HCT116 (cell line): Measurements from ENCODE around the gene OLFML2A. TPM values are rescaled to one million over a fixed set of nuclear protein-coding genes. Genes with fewer than 3 reads are reported as not detected.

Source experiments
- ATAC-seq: fragments of 200-7000 bp; cut with Tn5 transposase; 2 replicates; pipeline ENCODE4 v1.9.1; 2020; ENCODE audit warnings: mild to moderate bottlenecking, moderate library complexity
- BruUV-seq: library from RNA; stranded (reverse); fragments of 400-500 nt; replicated peaks from 2 replicates; lab custom pipeline; 2021; lab: Mats Ljungman, UMichigan
- CTCF ChIA-PET: fragments of 300-600 bp; sonication (Branson Sonifier 250); formaldehyde crosslinking; loops from one replicate; lab custom pipeline; 2021; ENCODE audit warnings: antibody characterized with exemption; lab: Charles Lee
- POLR2A ChIA-PET: fragments of 300-600, 350-600 bp; sonication (Branson Sonifier 250); formaldehyde crosslinking; loops from one replicate; lab custom pipeline; 2021; ENCODE audit warnings: antibody characterized with exemption; lab: Charles Lee
- RAD21 ChIA-PET, 2 experiments: fragments of 300-600 bp; sonication (Branson Sonifier 250); formaldehyde crosslinking; loops; one replicate each; lab custom pipeline; 2023; ENCODE audit warnings: low total read pairs in 2 of 2; ENCODE audit not compliant: uncharacterized antibody in 2 of 2, unreplicated experiment in 2 of 2, low non-redundant PET in 1 of 2; lab: Charles Lee
- DNase-seq: peaks from one replicate; pipeline ENCODE4 v3.0.0-alpha.2; 2010; ENCODE audit warnings: low read depth, low spot score
- H2AFZ ChIP-seq: fragments of 200-600 bp; shearing (Covaris generic), sonication (generic); 2 replicates; pipeline ENCODE4 v1.6.1; 2017; ENCODE audit warnings: low read depth, mixed run types, mixed read lengths, antibody characterized with exemption, low read length; ENCODE audit not compliant: poor library complexity, severe bottlenecking
- H3K27ac ChIP-seq: 2 replicates; pipeline ENCODE4 v1.5.1; 2012; ENCODE audit warnings: low read depth, low read length
- H3K27me3 ChIP-seq: fragments of 200-600 bp; sonication (generic); 2 replicates; pipeline ENCODE4 v1.6.1; 2016; ENCODE audit warnings: mixed run types, low read length, mixed read lengths; ENCODE audit not compliant: insufficient read depth
- H3K36me3 ChIP-seq, 2 experiments: fragments of 200-500 bp in 1 of 2; fragments of 200-600 bp in 1 of 2; sonication (Bioruptor generic) in 1 of 2; sonication (generic) in 1 of 2; 2 replicates each; pipeline versions ENCODE4 v1.5.1 to v1.6.1; 2014 to 2016; ENCODE audit warnings: low read length in 2 of 2, inconsistent platforms in 1 of 2, mixed read lengths in 1 of 2, mixed run types in 1 of 2; ENCODE audit not compliant: insufficient read depth in 2 of 2, control insufficient read depth in 1 of 2
- H3K4me1 ChIP-seq, 2 experiments: fragments of 200-600 bp in 1 of 2; sonication (generic) in 1 of 2; 2 replicates each; pipeline versions ENCODE4 v1.5.1 to v1.6.1; 2012 to 2017; ENCODE audit warnings: low read length in 2 of 2, inconsistent platforms in 1 of 2, mild to moderate bottlenecking in 1 of 2, mixed read lengths in 1 of 2, mixed run types in 1 of 2, moderate library complexity in 1 of 2; ENCODE audit not compliant: insufficient read depth in 2 of 2, control insufficient read depth in 1 of 2
- H3K4me2 ChIP-seq: fragments of 200-600 bp; sonication (generic); 2 replicates; pipeline ENCODE4 v1.6.1; 2017; ENCODE audit warnings: mixed run types, low read length, mixed read lengths
- H3K4me3 ChIP-seq, 2 experiments: fragments of 200-600 bp in 1 of 2; sonication (generic) in 1 of 2; replicated peaks in 1 of 2; 2 replicates each; pipeline ENCODE4 v1.5.1; 2011 to 2016; ENCODE audit warnings: low read length in 2 of 2, control low read depth in 1 of 2, low read depth in 1 of 2, mild to moderate bottlenecking in 1 of 2, mixed read lengths in 1 of 2, mixed run types in 1 of 2
- H3K79me2 ChIP-seq: fragments of 200-600 bp; sonication (generic); 2 replicates; pipeline ENCODE4 v1.6.1; 2017; ENCODE audit warnings: mild to moderate bottlenecking, mixed run types, low read length, moderate library complexity, mixed read lengths; ENCODE audit not compliant: insufficient read depth
- H3K9ac ChIP-seq: fragments of 200-600 bp; sonication (generic); 2 replicates; pipeline ENCODE4 v1.6.1; 2016; ENCODE audit warnings: low read length, mixed read lengths
- H3K9me2 ChIP-seq: fragments of 200-600 bp; sonication (generic), shearing (Covaris generic); 2 replicates; pipeline ENCODE4 v1.6.1; 2017; ENCODE audit warnings: mixed run types, mild to moderate bottlenecking, moderate library complexity; ENCODE audit not compliant: insufficient read depth
- H3K9me3 ChIP-seq, 2 experiments: fragments of 200-500 bp in 1 of 2; fragments of 200-600 bp in 1 of 2; sonication (Bioruptor generic) in 1 of 2; sonication (generic) in 1 of 2; 2 replicates each; pipeline ENCODE4 v1.6.1; 2014 to 2017; ENCODE audit warnings: low read length in 2 of 2, mixed read lengths in 2 of 2, inconsistent platforms in 1 of 2, low read depth in 1 of 2, mild to moderate bottlenecking in 1 of 2, mixed run types in 1 of 2, moderate library complexity in 1 of 2; ENCODE audit not compliant: control insufficient read depth in 1 of 2, insufficient read depth in 1 of 2
- H4K20me1 ChIP-seq: fragments of 200-600 bp; sonication (generic), shearing (Covaris generic); 2 replicates; pipeline ENCODE4 v1.6.1; 2017; ENCODE audit warnings: mixed run types, mild to moderate bottlenecking, moderate library complexity; ENCODE audit not compliant: insufficient read depth
- CEBPB ChIP-seq: IDR thresholded peaks from 2 replicates; pipeline ENCODE4 v1.6.1; 2012; ENCODE audit warnings: low read depth
- EGR1 ChIP-seq: IDR thresholded peaks from 2 replicates; pipeline ENCODE4 v1.6.1; 2012; ENCODE audit warnings: low read depth
- EZH2phosphoT487 ChIP-seq: fragments of 200-600 bp; IDR thresholded peaks from 2 replicates; pipeline ENCODE4 v1.6.1; 2018; ENCODE audit warnings: antibody characterized with exemption, borderline replicate concordance
- JUND ChIP-seq: IDR thresholded peaks from 2 replicates; pipeline ENCODE4 v1.6.1; 2012
- POLR2A ChIP-seq: IDR thresholded peaks from 2 replicates; pipeline ENCODE4 v1.7.0; 2011; ENCODE audit warnings: borderline replicate concordance; ENCODE audit not compliant: insufficient read depth, insufficient read length; ENCODE audit errors: extremely low read depth
- POLR2AphosphoS5 ChIP-seq: IDR thresholded peaks from 2 replicates; pipeline ENCODE4 v1.6.1; 2011; ENCODE audit warnings: mild to moderate bottlenecking, low read depth, low read length, moderate library complexity
- RAD21 ChIP-seq: IDR thresholded peaks from 2 replicates; pipeline ENCODE4 v1.6.1; 2012; ENCODE audit warnings: low read depth, mild to moderate bottlenecking
- SRF ChIP-seq: IDR thresholded peaks from 2 replicates; pipeline ENCODE4 v1.6.1; 2012; ENCODE audit warnings: low read depth
- TCF7L2 ChIP-seq: IDR thresholded peaks from 2 replicates; pipeline ENCODE4 v1.7.0; 2011; ENCODE audit warnings: borderline replicate concordance, inconsistent platforms; ENCODE audit not compliant: insufficient read depth, insufficient read length; ENCODE audit errors: extremely low read depth
- YY1 ChIP-seq: IDR thresholded peaks from 2 replicates; pipeline ENCODE4 v1.6.1; 2011; ENCODE audit warnings: low read length, low read depth, moderate library complexity, mild to moderate bottlenecking; ENCODE audit not compliant: insufficient replicate concordance; ENCODE audit errors: extremely low read depth
- ZBTB33 ChIP-seq: IDR thresholded peaks from 2 replicates; pipeline ENCODE4 v1.6.1; 2011; ENCODE audit warnings: mild to moderate bottlenecking, low read length, moderate library complexity; ENCODE audit not compliant: insufficient replicate concordance; ENCODE audit errors: extremely low read depth
- ZFX ChIP-seq: fragments of 450-650 bp; IDR thresholded peaks from 2 replicates; pipeline ENCODE4 v1.6.1; 2017
- intact Hi-C: fragments of 100-400 bp; cut with micrococcal nuclease; formaldehyde crosslinking; loops from 2 replicates; pipeline ENCODE4 v1.10.0; 2022
- total RNA-seq: library from RNA; stranded (reverse); gene quantifications from one replicate; pipeline ENCODE4 v1.2.1, GENCODE V29; 2021; ENCODE audit not compliant: unreplicated experiment

Gene OLFML2A
- total RNA-seq, 1 experiment from 2014 or later, result 6.3 TPM

GRCh38 chr9:124756011-124756410 is 20.9 kb upstream of the OLFML2A start:
- Histone ChIP-seq H3K9me3 (no peaks in the 10 kb centered on the region), H3K4me2 (no peak overlapping the region), H3K9ac (no peak overlapping the region), H4K20me1 (peaks cover 13% of the 10 kb centered on the region; the same call in 1 of the 2 replicates), H3K4me3 (no peak overlapping the region), H3K36me3 (no peaks in the 10 kb centered on the region), H3K27me3 (no peaks in the 10 kb centered on the region), H3K4me1 (peaks cover 22 to 41% of the 10 kb centered on the region in 2 experiments), H2AFZ (no peak overlapping the region), H3K9me2 (no peaks in the 10 kb centered on the region), H3K79me2 (peaks cover 93% of the 10 kb centered on the region), H3K27ac (no peak overlapping the region)
- TF ChIP-seq EZH2phosphoT487 (no peak), JUND (no peak), TCF7L2 (peak; percentile 10), SRF (no peak), POLR2A (no peak), CEBPB (no peak), POLR2AphosphoS5 (no peak), ZFX (no peak), RAD21 (no peak)
- intact Hi-C loops, result no loop called here
- ChIA-PET CTCF (interaction anchor here (1.0 to 1.2 kb wide), 2 partner anchors 10 to 139 kb away, joined by 3 read pairs; no protein-coding TSS in a partner anchor), RAD21 (no interaction called here), POLR2A (no interaction called here)
- DNase-seq (no peak), ATAC-seq (no peak)
- no TSS peak for BruUV-seq

DNA sequence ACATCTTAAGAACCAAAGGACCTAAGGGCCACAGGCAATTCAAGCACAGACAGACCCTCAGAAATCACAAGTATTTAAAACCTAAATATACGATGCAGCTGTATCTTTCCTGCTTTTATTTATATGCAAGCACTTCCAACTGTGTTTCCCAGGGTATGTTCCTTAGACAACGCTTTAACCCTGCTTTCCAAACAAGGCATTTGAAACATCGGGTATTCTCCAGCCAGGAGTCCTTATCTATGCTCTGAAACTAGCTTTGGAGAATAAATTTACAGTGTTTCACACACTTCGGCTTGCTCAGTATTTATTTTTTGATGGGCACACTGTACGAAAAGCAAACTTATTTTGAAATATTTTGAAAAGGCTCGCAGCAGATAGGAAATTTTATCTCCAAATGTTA is 19.3 kb upstream of the OLFML2A start:
- intact Hi-C loops, result no loop called here
- BruUV-seq, result no TSS peak
- RAD21 ChIA-PET, result no interaction called here
- H4K20me1 ChIP-seq, result peaks cover 19% of the 10 kb centered on the region; the same call in 1 of the 2 replicates
- no peak for TF ChIP-seq YY1
- no peak for TF ChIP-seq EGR1
- no peak for TF ChIP-seq ZBTB33
- no peak for TF ChIP-seq JUND
- CTCF ChIA-PET, result interaction anchor here (1.2 kb wide), 1 partner anchor 9 kb away, joined by 6 read pairs; no protein-coding TSS in a partner anchor
- no peak overlapping the region for H3K4me3 ChIP-seq
- H3K9ac ChIP-seq, result no peak overlapping the region
- no peak overlapping the region for H3K4me2 ChIP-seq
- H3K79me2 ChIP-seq, result peaks cover 93% of the 10 kb centered on the region
- no peaks in the 10 kb centered on the region for H3K9me2 ChIP-seq
- no peaks in the 10 kb centered on the region for H3K36me3 ChIP-seq
- H3K27me3 ChIP-seq, result no peaks in the 10 kb centered on the region
- H3K27ac ChIP-seq, result no peak overlapping the region
- ATAC-seq, result no peak
- no peak for DNase-seq
- H2AFZ ChIP-seq, result no peak overlapping the region
- peaks cover 20 to 39% of the 10 kb centered on the region in 2 experiments for H3K4me1 ChIP-seq
- POLR2A ChIA-PET, result no interaction called here
- H3K9me3 ChIP-seq, result no peaks in the 10 kb centered on the region
